GM13976 (cell line): ENCODE data around the gene GPR50.

Experiments
- DNase-seq: peaks from one replicate; pipeline ENCODE4 v3.0.0; 2012; ENCODE audit warnings: low spot score
- in situ Hi-C: fragments of 300-500 bp; cut with MboI; formaldehyde crosslinking; loops from one replicate; pipeline ENCODE4 v1.12.0; 2022; ENCODE audit warnings: low sequenced_read_pairs, mixed read lengths, inconsistent platforms; ENCODE audit not compliant: unreplicated experiment
- TF ChIP-seq, protein P1 (sequence below): IDR thresholded peaks from 2 replicates; pipeline ENCODE4 v1.5.1; 2012; ENCODE audit warnings: borderline replicate concordance, mild to moderate bottlenecking; ENCODE audit not compliant: insufficient read depth; ENCODE audit errors: extremely low read depth, missing control alignments, control extremely low read depth

Gene GPR50

GRCh38 chrX:151178746-151179145, 2.4 kb downstream of the GPR50 start:
- TF ChIP-seq, protein P1, sequence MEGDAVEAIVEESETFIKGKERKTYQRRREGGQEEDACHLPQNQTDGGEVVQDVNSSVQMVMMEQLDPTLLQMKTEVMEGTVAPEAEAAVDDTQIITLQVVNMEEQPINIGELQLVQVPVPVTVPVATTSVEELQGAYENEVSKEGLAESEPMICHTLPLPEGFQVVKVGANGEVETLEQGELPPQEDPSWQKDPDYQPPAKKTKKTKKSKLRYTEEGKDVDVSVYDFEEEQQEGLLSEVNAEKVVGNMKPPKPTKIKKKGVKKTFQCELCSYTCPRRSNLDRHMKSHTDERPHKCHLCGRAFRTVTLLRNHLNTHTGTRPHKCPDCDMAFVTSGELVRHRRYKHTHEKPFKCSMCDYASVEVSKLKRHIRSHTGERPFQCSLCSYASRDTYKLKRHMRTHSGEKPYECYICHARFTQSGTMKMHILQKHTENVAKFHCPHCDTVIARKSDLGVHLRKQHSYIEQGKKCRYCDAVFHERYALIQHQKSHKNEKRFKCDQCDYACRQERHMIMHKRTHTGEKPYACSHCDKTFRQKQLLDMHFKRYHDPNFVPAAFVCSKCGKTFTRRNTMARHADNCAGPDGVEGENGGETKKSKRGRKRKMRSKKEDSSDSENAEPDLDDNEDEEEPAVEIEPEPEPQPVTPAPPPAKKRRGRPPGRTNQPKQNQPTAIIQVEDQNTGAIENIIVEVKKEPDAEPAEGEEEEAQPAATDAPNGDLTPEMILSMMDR, result no peak
- DNase-seq, result no peak
- in situ Hi-C loops, result no loop called here

DNA sequence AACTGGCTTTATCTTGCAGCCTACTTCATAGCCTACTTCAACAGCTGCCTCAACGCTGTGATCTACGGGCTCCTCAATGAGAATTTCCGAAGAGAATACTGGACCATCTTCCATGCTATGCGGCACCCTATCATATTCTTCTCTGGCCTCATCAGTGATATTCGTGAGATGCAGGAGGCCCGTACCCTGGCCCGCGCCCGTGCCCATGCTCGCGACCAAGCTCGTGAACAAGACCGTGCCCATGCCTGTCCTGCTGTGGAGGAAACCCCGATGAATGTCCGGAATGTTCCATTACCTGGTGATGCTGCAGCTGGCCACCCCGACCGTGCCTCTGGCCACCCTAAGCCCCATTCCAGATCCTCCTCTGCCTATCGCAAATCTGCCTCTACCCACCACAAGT, 4.0 kb downstream of the GPR50 start:
- TF ChIP-seq, protein P1, result no peak
- DNase-seq, result no peak
- in situ Hi-C loops, result no loop called here

GRCh38 chrX:151181088-151181487, 4.7 kb downstream of the GPR50 start:
- TF ChIP-seq, protein P1, result no peak
- no peak for DNase-seq
- in situ Hi-C loops, result no loop called here

DNA sequence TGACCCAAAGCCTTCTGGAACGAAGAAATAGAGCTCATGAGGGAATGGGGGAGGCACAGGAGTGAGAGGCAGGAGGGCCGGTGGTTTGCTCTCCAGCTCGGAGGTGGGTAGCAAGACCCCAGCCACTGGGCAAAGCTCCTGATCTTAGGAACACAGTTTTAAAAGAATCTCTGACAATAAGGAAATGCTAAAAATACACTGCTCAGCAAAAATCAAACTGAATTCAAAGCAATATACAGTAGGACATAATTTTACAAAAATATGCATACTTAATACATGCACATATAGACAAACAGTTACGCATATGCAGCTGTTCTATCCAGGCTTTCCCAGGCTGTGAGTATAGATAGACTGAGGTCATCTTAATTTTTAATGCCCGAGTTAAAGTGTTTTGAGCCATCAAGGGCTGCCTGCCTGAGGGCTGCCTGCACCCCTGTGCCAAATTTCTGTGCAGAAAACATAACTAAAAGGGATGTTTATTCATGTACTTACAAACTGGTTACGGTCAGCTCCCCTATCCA, 6.9 kb downstream of the GPR50 start:
- no peak for DNase-seq
- in situ Hi-C loops, result no loop called here
- TF ChIP-seq, protein P1, result no peak

DNA sequence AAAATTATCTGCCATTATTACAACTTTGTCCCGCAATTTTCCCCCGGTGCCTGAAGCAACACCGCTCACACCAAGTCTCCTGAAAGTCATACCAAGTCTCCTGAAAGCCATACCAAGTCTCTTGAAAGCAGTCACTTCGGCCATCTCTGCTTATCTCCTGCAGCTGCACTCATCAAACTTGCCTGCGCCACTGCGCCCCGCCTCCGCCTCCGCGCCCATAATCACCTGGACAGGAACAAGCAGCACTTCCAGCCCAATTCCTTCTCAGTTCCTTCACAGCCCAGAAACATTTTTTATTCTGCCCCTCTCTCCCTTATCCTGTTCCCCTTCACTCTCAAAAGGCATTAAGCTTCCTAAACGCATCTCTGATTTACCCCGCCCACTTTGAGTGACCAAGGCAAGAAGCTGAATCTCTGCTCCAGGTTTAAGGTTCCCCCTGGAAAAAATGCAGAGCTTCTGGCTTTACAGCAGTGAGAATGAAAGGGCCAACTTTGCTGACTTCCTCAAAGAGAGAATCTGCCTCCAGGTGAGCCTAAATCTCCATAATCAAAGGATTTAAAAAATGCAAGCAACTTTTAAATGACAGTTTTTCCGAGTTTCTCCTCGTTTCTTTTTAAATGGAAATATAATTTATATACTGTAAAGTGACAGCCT, 7.7 kb downstream of the GPR50 start:
- DNase-seq, result no peak
- in situ Hi-C loops, result no loop called here
- TF ChIP-seq, protein P1, result no peak

GRCh38 chrX:151184705-151185104, 8.3 kb downstream of the GPR50 start:
- DNase-seq, result no peak
- in situ Hi-C loops, result no loop called here
- TF ChIP-seq, protein P1, result no peak
